HG03575 (cell line): ENCODE results near the gene MBTPS1.

Experiments
- ATAC-seq: cut with Tn5 transposase; IDR thresholded peaks from one replicate; pipeline ENCODE4 v1.9.1; 2021; ENCODE audit not compliant: unreplicated experiment, insufficient number of reproducible peaks, low FRiP score; ENCODE audit errors: extremely low read depth

Gene MBTPS1

GRCh38 chr16:84045001-84045817 lies 71.5 kb downstream of the MBTPS1 start:
- no peak for ATAC-seq

GRCh38 chr16:84044118-84044488 lies 72.6 kb downstream of the MBTPS1 start:
- no peak for ATAC-seq

- no peak for ATAC-seq
Measured at GRCh38 chr16:84043486-84044117, 73.1 kb downstream of the MBTPS1 start.

- ATAC-seq, result no peak
Measured at GRCh38 chr16:84042879-84043485, 73.8 kb downstream of the MBTPS1 start.

- no peak for ATAC-seq
Measured at GRCh38 chr16:84042308-84042878, 74.3 kb downstream of the MBTPS1 start, which contains the start of gene SLC38A8. SLC38A8 (minus strand) TSS chr16:84042795; CDS start chr16:84042157, 638 bp downstream.

GRCh38 chr16:84041881-84042280 lies 74.9 kb downstream of the MBTPS1 start:
- ATAC-seq, result no peak

GRCh38 chr16:84040823-84041820 lies 75.6 kb downstream of the MBTPS1 start:
- ATAC-seq, result no peak

GRCh38 chr16:84040226-84040822 lies 76.4 kb downstream of the MBTPS1 start:
- no peak for ATAC-seq

- no peak for ATAC-seq
Measured at GRCh38 chr16:84039696-84040095, 77.0 kb downstream of the MBTPS1 start.

- no peak for ATAC-seq
Measured at GRCh38 chr16:84038469-84038868, 78.3 kb downstream of the MBTPS1 start.

- no peak for ATAC-seq
Measured at GRCh38 chr16:84036982-84037425, 79.7 kb downstream of the MBTPS1 start.

- no peak for ATAC-seq
Measured at GRCh38 chr16:84036131-84036530, 80.6 kb downstream of the MBTPS1 start.

- ATAC-seq, result no peak
Measured at GRCh38 chr16:84034516-84034915, 82.2 kb downstream of the MBTPS1 start.

- ATAC-seq, result no peak
Measured at GRCh38 chr16:84033251-84034195, 83.2 kb downstream of the MBTPS1 start.

- ATAC-seq, result no peak
Measured at GRCh38 chr16:84032458-84033178, 84.1 kb downstream of the MBTPS1 start.

- ATAC-seq, result no peak
Measured at GRCh38 chr16:84031556-84031955, 85.2 kb downstream of the MBTPS1 start.
